ENCODE results near the gene PPHLN1. TPM values are rescaled to one million over a fixed set of nuclear protein-coding genes. Genes with fewer than 3 reads are reported as not detected.

PPHLN1 gene
- total RNA-seq, 6 experiments from 2014 or later: 15.8 to 33.0 (median 21.5) TPM

DNA sequence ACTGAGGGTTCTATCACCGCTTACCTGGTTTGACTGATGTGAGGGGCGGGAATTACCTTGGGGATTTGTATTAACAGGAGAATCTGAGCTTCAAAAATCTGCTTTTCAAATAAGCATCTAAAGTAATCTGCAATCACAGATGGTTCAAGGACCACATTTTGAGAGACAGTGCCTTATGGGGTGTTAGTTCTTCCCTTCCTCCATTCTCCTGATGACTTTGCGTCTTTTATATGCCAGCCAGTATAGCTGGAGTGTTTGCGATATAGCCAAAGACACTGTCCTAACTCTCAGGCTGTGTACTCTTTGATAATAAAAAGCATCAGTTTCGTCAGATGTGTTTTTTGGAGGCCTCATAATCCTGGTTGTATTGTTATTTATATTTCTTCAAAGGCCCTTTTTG, 39.5 kb downstream of the PPHLN1 start:
- intact Hi-C loops (cut with DNase I): no loop called here
- Histone ChIP-seq H3K4me1 (no peaks in the 10 kb centered on the region), H3K4me3 (no peak overlapping the region), H3K27me3 (no peaks in the 10 kb centered on the region), H3K9me3 (no peaks in the 10 kb centered on the region), H3K27ac (no peak overlapping the region), H3K36me3 (no peaks in the 10 kb centered on the region)
- no peak for DNase-seq
- 98% methylated on average over 5 of the region's 5 CpGs for WGBS (ENCODE audit: insufficient coverage, low coverage, low lambda C conversion rate, missing lambda C conversion rate)
- ATAC-seq: no peak
- no peak for TF ChIP-seq POLR2A (IDR thresholded peaks at IDR 0.05)
- TF ChIP-seq, protein P1, sequence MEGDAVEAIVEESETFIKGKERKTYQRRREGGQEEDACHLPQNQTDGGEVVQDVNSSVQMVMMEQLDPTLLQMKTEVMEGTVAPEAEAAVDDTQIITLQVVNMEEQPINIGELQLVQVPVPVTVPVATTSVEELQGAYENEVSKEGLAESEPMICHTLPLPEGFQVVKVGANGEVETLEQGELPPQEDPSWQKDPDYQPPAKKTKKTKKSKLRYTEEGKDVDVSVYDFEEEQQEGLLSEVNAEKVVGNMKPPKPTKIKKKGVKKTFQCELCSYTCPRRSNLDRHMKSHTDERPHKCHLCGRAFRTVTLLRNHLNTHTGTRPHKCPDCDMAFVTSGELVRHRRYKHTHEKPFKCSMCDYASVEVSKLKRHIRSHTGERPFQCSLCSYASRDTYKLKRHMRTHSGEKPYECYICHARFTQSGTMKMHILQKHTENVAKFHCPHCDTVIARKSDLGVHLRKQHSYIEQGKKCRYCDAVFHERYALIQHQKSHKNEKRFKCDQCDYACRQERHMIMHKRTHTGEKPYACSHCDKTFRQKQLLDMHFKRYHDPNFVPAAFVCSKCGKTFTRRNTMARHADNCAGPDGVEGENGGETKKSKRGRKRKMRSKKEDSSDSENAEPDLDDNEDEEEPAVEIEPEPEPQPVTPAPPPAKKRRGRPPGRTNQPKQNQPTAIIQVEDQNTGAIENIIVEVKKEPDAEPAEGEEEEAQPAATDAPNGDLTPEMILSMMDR (IDR thresholded peaks at IDR 0.05): no peak

DNA sequence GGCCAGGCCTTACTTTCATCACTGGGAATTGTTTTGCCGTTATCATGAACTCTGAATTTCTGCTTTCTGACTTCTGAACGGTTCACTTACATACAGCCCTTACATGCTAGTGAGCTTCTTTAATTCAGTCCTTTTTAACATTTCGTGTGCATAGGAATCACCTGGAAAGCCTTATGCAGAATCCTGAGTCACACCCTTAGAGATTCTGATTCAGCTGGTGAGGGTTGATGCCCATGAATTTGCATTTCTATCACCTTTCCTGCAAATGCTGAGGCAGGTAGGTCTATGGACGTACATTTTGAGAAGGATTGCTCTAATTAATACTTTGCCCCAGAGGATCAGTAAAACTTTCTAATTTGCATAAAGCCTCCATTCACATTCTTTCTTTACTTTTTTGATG, 44.0 kb downstream of the PPHLN1 start:
- WGBS (ENCODE audit: insufficient coverage, low coverage, low lambda C conversion rate, missing lambda C conversion rate): 85% methylated on average over 4 of the region's 4 CpGs
- no peaks in the 10 kb centered on the region for H3K4me1 ChIP-seq
- TF ChIP-seq, protein P1 (IDR thresholded peaks at IDR 0.05): no peak
- TF ChIP-seq POLR2A (IDR thresholded peaks at IDR 0.05): no peak
- no peak overlapping the region for H3K27ac ChIP-seq
- ATAC-seq (no peak), DNase-seq (no peak)
- no peaks in the 10 kb centered on the region for H3K27me3 ChIP-seq
- no peak overlapping the region for H3K4me3 ChIP-seq
- H3K9me3 ChIP-seq: no peaks in the 10 kb centered on the region
- intact Hi-C loops (cut with DNase I): no loop called here
- peaks cover 0 to 2% (median 0%) of the 10 kb centered on the region in 4 donors for H3K36me3 ChIP-seq

DNA sequence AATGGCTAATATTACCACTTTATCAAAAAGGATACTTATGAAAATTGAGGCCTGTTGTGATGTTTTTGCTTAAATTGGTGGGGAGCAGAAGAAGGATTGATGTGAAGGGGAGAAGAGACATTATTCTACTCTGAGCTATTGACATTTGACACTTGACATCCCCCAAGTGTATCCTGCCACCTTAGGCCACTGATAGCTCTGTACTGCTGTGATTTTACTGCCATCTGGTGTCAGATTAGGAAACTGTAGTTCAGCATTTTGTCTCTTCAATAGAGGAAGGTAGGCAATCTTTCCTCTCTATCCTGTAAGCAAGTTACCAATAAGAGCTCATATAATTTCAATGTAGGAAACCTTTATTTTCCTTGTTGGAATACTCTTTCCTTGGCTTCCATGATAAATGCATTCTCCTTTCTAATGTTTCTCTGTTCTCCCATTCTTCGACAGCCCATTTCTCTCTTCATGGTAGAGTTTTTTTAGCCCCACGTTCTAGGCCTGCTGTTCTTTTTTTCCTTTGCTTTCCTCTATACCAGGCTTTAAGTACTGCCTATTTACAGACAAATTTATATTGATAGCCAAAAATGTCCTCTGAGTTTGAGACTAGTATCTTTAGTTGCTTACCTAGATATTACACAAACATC, 46.3 kb downstream of the PPHLN1 start:
- no peak for DNase-seq
- TF ChIP-seq POLR2A (IDR thresholded peaks at IDR 0.05): no peak
- TF ChIP-seq, protein P1 (IDR thresholded peaks at IDR 0.05): peak; percentile 65 to 78 (median 78)
- H3K4me3 ChIP-seq: no peak overlapping the region
- H3K36me3 ChIP-seq: peaks cover 0 to 17% (median 10%) of the 10 kb centered on the region in 4 donors
- H3K27ac ChIP-seq: no peak overlapping the region
- no peaks in the 10 kb centered on the region for H3K27me3 ChIP-seq
- no peaks in the 10 kb centered on the region for H3K9me3 ChIP-seq
- 78% methylated on average over 2 of the region's 2 CpGs for WGBS (ENCODE audit: insufficient coverage, low coverage, low lambda C conversion rate, missing lambda C conversion rate)
- ATAC-seq: peak; percentile 81 to 84 (median 82)
- intact Hi-C loops (cut with DNase I): no loop called here
- no peaks in the 10 kb centered on the region for H3K4me1 ChIP-seq

DNA sequence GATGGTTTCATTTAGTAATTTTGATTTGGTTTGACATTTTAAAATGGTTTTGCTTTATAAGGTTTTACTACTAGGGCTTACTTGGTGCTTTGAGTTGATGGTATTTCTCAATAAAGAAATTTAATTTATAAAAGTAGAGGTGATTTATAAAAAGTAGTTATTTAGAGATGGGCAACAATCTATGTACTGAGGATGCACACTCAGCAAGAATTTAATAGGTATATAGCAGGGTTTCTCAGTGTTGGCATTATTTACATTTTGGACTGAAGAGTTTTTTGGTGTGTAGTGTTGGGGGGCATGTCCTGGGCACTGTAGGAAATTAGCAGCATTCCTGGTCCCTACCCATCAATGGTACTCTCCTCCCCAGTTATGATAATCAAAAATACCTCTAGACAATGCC, 47.7 kb downstream of the PPHLN1 start:
- H3K27me3 ChIP-seq: no peaks in the 10 kb centered on the region
- intact Hi-C loops (cut with DNase I): no loop called here
- TF ChIP-seq POLR2A (IDR thresholded peaks at IDR 0.05): no peak
- TF ChIP-seq, protein P1 (IDR thresholded peaks at IDR 0.05): no peak
- DNase-seq (no peak), ATAC-seq (no peak)
- no peaks in the 10 kb centered on the region for H3K9me3 ChIP-seq
- H3K36me3 ChIP-seq: peaks cover 0 to 17% (median 10%) of the 10 kb centered on the region in 4 donors
- H3K27ac ChIP-seq: no peak overlapping the region
- H3K4me1 ChIP-seq: no peaks in the 10 kb centered on the region
- H3K4me3 ChIP-seq: no peak overlapping the region
